ENCODE measurements around the gene MYO1B. TPM values are rescaled to one million over a fixed set of nuclear protein-coding genes. Genes with fewer than 3 reads are reported as not detected.

MYO1B gene
- total and polyA plus RNA-seq, 2 of the 8 experiments (the other 6 are each of a cell fraction or from before 2014, with no cell fraction given) = 15.5 to 61.2 TPM

- ChIA-PET POLR2A (ENCODE audit: partially characterized antibody) (interaction anchor here (1.3 kb wide), 1 partner anchor 9 kb away, joined by 6 read pairs; no protein-coding TSS in a partner anchor), CTCF (ENCODE audit: partially characterized antibody) (no interaction called here)
- no peak for DNase-seq (ENCODE audit: low read depth in 1 of 2, low spot score in 2 of 2)
- peaks cover 5% of the 10 kb centered on the region for H3K79me1 ChIP-seq (ENCODE audit: low read depth, low read length)
- H2BK15ac ChIP-seq (ENCODE audit: low read length) = no peak overlapping the region
- H3K27me3 ChIP-seq (replicated peaks in 1 of 4; ENCODE audit: control insufficient read depth in 3 of 4, extremely low read depth in 1 of 4, insufficient read depth in 3 of 4, low read length in 3 of 4) = no peaks in the 10 kb centered on the region
- H2BK20ac ChIP-seq (ENCODE audit: low read length) = no peak overlapping the region
- H4K8ac ChIP-seq (ENCODE audit: extremely low read depth, insufficient read depth, low read length) = no peak overlapping the region
- H3K27ac ChIP-seq (ENCODE audit: low read depth, low read length) = no peak overlapping the region
- H3K23ac ChIP-seq (ENCODE audit: insufficient read length) = no peak overlapping the region
- H3K79me2 ChIP-seq (ENCODE audit: control insufficient read depth in 1 of 2, insufficient read depth in 2 of 2, low read length in 2 of 2) = peaks cover 14 to 100% of the 10 kb centered on the region in 2 experiments
- peaks cover 2 to 14% (median 10%) of the 10 kb centered on the region in 4 experiments; a peak in 5 of 7 replicates for H3K4me1 ChIP-seq (replicated peaks in 1 of 4; ENCODE audit: control insufficient read depth in 3 of 4, insufficient read depth in 4 of 4, low read length in 3 of 4)
- no peak overlapping the region for H2AK5ac ChIP-seq (ENCODE audit: low read depth, low read length)
- no peak overlapping the region for H4K5ac ChIP-seq (ENCODE audit: insufficient read length, low read depth, low read length)
- H3K18ac ChIP-seq (ENCODE audit: extremely low read depth, low read length) = no peak overlapping the region
- H3K23me2 ChIP-seq (ENCODE audit: low read depth, low read length) = no peaks in the 10 kb centered on the region
- no peak overlapping the region for H3K4ac ChIP-seq (replicated peaks; ENCODE audit: insufficient read length, low read depth, low read length)
- WGBS, 2 experiments (ENCODE audit: extremely low coverage in 1 of 2, insufficient coverage in 1 of 2, insufficient read length in 1 of 2, insufficient replicate concordance in 2 of 2, low coverage in 1 of 2, low lambda C conversion rate in 2 of 2, missing lambda C conversion rate in 1 of 2) = 93% methylated on average over 5 of the region's 5 CpGs; no CpG with 5 or more reads in 1 of the 2 experiments
- no peak overlapping the region for H4K91ac ChIP-seq (replicated peaks; ENCODE audit: insufficient read length, low read length)
- no peak overlapping the region for H3K9ac ChIP-seq (replicated peaks in 1 of 4; ENCODE audit: extremely low read depth in 1 of 4, low read depth in 3 of 4, low read length in 3 of 4)
- H2BK120ac ChIP-seq (replicated peaks; ENCODE audit: low read depth, low read length) = no peak overlapping the region
- H3K4me2 ChIP-seq (ENCODE audit: insufficient read depth in 1 of 2, low read depth in 2 of 2, low read length in 2 of 2) = no peak overlapping the region
- H3K4me3 ChIP-seq (ENCODE audit: extremely low read depth in 1 of 4, insufficient read depth in 2 of 4, low read depth in 3 of 4, low read length in 4 of 4) = no peak overlapping the region
- no peak overlapping the region for H2BK12ac ChIP-seq (ENCODE audit: low read depth, low read length)
- no peaks in the 10 kb centered on the region for H3K9me3 ChIP-seq (ENCODE audit: insufficient read depth in 2 of 2, low read depth in 1 of 2, low read length in 1 of 2)
- peaks cover 8 to 20% of the 10 kb centered on the region in 2 experiments for H4K20me1 ChIP-seq (replicated peaks in 1 of 2; ENCODE audit: control insufficient read depth in 1 of 2, insufficient read depth in 2 of 2, low read length in 2 of 2)
- H3K56ac ChIP-seq (replicated peaks; ENCODE audit: insufficient read length, low read depth, low read length) = no peak overlapping the region
- H2AFZ ChIP-seq (ENCODE audit: low read length) = no peak overlapping the region
- no peak overlapping the region for H2BK5ac ChIP-seq (ENCODE audit: low read depth, low read length)
- no peaks in the 10 kb centered on the region for H3K36me3 ChIP-seq (ENCODE audit: control insufficient read depth in 2 of 4, insufficient read depth in 4 of 4, low read length in 3 of 4)
- no peak overlapping the region for H3K14ac ChIP-seq (ENCODE audit: insufficient read length)
- no peak for FAIRE-seq
- no peak for TF ChIP-seq GABPA (IDR thresholded peaks at IDR 0.05; ENCODE audit: borderline replicate concordance, insufficient read depth, low read length)
- no peak for TF ChIP-seq JUN (IDR thresholded peaks at IDR 0.05; ENCODE audit: low read depth, low read length)
- TF ChIP-seq POLR2AphosphoS5 (IDR thresholded peaks at IDR 0.05; ENCODE audit: low read depth, low read length) = no peak
- no peak for TF ChIP-seq YY1 (IDR thresholded peaks at IDR 0.05; ENCODE audit: low read depth, low read length)
- TF ChIP-seq CBX5 (IDR thresholded peaks at IDR 0.05; ENCODE audit: low read depth, low read length) = no peak
- no peak for TF ChIP-seq KDM5A (IDR thresholded peaks at IDR 0.05; ENCODE audit: low read length)
- no peak for TF ChIP-seq TCF12 (IDR thresholded peaks at IDR 0.05; ENCODE audit: low read depth, low read length)
- no peak for TF ChIP-seq SP4 (IDR thresholded peaks at IDR 0.05; ENCODE audit: low read length)
- TF ChIP-seq RNF2 (IDR thresholded peaks at IDR 0.05; ENCODE audit: borderline replicate concordance, low read depth, low read length, missing control alignments, poor library complexity, severe bottlenecking) = no peak
- no peak for TF ChIP-seq BCL11A (IDR thresholded peaks at IDR 0.05; ENCODE audit: low read depth in 2 of 2, low read length in 2 of 2)
- no peak for TF ChIP-seq RFX5 (IDR thresholded peaks at IDR 0.05; ENCODE audit: borderline replicate concordance, low read depth, low read length)
- no peak for TF ChIP-seq KDM4A (IDR thresholded peaks at IDR 0.05; ENCODE audit: low read depth, low read length, severe bottlenecking)
- no peak for TF ChIP-seq ZNF274 (IDR thresholded peaks at IDR 0.05; ENCODE audit: borderline replicate concordance, extremely low read depth, low read length)
- TF ChIP-seq BRCA1 (IDR thresholded peaks at IDR 0.05; ENCODE audit: low read depth, low read length) = no peak
- TF ChIP-seq CHD2 (IDR thresholded peaks at IDR 0.05; ENCODE audit: low read length) = no peak
Measured at GRCh38 chr2:191257934-191258333, 12.7 kb downstream of the MYO1B start.

Measured in H1 (cell line).